Stimulated activated CD4-positive, alpha-beta T cell treated with anti-CD3 and anti-CD28 coated beads, Interleukin-4, amount 100 ng/mL, for 24 hours (primary cell): Measurements from ENCODE around the gene RPS19BP1.
"Not testable (repeated sequence)": the region's sequence is repeated elsewhere in the genome, so short reads cannot be mapped to it uniquely, and the experiment has no call there.

ENCODE experiments used
- DNase-seq: peaks from one replicate; pipeline ENCODE4 v3.0.0-alpha.2; 2020

The RPS19BP1 gene

DNA sequence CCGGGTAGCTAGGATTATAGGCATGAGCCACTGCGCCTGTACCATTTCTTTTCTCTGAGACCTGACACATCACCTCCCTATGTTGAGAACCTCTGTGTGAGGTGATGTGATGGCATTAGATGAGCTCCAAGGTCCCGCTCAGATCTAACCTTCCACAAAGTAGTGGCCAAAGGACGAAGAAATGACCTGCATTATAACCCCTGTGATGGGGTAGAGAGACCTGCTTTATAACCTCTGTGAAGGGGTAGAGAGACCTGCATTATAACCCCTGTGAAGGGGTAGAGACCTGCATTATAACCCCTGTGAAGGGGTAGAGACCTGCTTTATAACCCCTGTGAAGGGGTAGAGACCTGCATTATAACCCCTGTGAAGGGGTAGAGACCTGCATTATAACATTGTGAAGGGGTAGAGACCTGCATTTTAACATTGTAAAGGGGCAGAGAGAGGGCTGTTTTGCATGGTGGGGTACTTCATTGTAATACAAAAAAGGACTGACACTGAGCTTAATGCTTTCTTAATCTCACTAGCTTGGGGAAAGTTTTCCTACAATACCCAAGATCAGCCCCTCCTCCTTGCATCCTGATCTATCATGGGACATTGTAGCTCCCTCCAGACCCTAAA lies 21.9 kb downstream of the RPS19BP1 start:
- no peak for DNase-seq

DNA sequence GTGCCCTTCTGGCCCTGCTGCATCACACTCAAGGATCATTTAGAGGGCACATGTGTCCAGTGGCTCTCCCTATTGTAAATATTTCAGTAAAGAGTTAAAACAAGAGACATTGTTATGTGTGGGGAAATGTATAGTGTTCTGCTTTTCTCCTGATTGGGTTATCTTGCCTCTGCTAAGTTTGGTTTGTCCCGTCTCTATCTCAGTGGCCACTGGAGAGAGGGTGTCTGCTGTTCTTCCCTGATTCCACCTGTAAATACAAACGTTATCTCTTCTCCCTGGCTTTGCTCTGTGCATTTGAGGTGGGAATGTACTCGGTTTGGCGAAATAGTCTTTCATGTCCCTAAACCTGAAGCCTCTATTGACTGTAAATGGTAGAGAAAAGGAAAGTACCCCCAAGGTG lies 24.2 kb downstream of the RPS19BP1 start:
- DNase-seq: no peak

DNA sequence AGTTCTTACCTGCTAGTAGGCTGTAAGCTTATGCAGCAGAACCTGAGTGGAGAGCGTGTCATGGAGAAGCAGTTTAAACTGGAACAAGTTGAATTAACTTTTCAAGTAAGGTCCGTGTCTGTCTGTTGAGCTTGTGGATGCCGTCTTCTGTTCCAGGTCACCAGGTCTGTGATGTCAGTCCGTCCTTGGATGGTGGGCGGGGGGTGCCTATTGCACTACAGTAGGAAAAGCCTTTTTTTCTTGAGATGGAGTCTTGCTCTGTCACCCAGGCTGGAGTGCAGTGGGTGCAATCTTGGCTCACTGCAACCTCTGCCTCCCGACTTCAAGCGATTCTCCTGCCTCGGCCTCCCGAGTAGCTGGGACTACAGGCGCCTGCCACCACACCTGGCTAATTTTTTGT lies 25.5 kb downstream of the RPS19BP1 start:
- DNase-seq: not testable (repeated sequence)

DNA sequence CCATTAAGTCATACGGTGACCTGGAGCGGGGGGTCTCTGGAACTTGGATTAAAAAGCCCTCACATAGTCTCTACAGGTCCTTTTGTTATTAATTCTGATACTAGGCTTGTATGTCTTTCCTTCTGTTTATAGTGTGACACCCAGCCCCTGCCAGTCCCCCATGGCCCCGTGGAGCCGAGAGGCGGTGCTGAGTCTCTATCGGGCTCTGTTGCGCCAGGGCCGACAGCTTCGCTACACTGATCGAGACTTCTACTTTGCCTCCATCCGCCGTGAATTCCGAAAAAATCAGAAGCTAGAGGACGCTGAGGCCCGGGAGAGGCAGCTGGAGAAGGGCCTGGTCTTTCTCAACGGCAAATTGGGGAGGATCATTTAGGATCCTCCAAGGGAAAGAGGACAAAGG lies 28.5 kb downstream of the RPS19BP1 start:
- no peak for DNase-seq

DNA sequence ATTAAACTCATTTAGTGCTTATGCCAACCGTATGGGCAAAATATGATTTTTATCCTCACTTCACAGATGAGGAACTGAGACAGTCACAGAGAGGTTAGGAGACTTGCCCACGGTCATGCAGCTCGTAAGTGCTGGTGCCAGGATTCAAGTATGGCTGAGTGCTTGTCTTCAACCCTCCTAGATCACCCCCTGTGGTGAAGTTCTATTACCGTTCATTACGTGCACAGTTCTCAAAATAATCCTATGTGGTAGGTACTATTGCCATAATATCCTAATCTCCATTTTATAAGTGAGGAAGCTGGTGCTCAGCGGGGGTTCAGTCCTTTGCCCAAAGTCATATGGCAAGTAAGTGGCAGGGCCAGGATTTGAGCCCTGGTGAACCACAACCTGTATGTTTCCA lies 28.9 kb downstream of the RPS19BP1 start:
- DNase-seq: no peak

DNA sequence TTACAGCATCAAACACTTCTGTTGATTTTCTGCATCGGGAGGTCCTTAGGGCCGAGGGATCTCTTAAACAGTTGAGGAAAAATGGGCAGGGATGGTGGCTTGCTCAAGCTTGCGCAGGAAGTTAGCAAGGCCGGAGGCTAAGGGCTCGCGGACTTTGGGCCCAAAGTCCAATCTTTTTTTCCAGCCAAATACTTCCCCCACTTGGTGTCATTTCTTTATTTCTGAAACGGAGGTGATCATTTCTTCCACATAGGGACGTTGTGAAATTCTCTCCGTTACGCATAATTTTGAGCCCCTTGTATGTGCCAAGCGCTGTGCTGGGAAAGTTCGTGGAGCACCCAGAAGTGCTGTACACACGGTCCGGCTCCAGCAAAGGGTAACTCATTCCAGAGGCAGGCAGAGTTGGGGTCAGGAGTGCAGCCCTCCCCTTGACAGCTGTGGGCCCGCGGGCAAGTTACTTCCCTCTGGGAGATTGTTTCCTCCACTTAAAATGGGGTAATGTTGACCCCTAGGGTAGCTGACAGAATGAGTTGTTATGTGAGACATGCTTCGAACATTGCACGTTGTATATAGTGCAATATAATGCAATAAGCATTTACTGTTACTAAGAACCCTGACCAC lies 29.6 kb downstream of the RPS19BP1 start:
- no peak for DNase-seq

DNA sequence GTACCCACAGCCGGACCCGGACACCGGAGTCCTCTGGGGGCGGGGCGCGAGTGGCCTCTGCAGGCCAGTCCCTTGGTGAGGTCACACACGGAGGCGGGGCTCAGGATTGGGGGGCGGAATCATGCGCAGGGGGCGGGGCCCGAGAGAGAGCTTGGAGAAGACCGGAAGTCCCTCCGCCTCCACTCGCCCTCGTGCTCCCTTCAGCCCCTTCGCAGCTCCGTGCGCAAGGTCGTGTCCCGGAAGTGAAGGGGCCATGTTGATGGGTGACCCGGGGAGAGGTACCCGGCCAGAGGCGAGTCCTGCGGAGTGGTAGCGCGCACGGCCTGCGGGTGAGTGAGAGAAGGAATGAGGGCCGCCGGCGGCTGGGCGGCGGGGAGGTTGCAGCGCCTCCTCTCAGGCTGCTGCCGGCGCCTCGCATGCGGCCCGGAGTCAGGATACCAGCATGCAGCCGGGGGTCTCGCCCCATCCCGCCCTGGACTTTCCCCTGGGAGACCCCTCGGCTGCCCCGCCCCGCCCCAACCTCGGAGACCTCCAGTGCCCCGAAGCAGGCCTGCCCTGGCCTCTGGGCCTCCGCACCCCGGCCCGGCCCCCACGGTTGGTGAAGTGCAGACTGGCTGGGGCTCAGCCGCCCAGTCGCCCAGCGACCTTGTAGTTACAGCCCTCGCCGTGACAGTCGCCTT lies 30.3 kb downstream of the RPS19BP1 start, which contains the start of gene MIEF1:
Gene MIEF1, plus strand, starts transcription at position 182 of the 680 bp plus-strand sequence. CDS start 9,005 bp downstream, outside the sequence.
- peak; percentile 94 for DNase-seq

DNA sequence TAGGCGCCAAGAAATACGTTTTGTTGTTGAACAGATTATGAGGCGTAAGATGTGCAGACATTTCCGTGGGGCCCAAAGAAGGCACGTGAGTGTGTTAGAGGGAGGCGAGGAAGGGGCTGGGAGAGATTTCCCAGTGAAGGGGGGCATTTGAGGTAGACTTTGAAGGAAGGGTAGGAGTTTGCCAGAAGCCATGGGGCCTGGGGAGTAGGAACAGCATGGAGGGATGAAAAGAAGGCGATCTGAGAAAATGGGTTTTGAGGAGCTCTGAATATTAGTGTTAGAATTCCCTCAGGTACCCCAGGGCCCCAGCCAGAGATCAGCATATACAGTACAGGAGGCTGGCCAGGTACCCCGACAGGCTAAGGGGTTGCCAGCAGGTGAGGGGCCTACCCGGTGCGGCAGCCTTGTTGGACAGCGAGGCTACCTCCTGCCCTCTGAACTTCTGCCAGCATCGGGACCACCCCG lies 30.9 kb downstream of the RPS19BP1 start:
- DNase-seq: no peak

DNA sequence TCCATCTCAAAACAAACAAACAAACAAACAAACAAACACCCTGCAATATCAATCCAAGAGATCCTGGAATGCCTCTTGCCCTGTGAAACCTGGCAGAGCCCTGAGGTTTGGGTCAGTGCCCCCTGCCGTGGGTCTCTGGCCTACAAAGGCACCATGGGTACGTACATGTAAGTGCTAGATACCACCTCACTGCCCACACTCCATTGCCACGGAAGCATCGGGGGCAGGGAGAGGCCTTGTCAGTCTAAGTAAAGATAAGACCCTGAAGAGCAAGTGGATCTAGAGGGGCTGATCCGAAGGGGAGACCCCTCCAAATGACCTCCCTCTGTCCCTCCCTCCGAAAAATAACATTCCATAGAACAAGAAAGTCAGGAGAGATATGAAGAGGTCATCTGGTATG lies 32.4 kb downstream of the RPS19BP1 start:
- no peak for DNase-seq

DNA sequence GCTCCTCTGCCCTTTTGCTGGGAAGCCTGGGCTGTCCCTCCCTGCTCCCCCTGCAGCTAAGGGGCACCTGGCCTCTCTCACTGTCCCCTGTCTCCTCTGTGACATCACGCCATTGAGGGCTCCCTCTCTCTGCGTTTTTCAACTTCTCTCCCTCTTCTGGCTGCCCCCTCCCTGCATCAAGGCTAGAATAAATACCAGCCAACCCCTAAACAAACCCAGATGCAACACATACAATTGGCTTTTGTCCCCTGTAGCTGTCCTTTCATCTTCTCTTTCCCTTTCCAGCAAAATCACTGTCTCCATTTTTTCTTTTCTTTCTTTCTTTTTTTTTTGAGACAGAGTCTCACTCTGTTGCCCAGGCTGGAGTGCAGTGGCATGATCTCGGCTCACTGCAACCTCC lies 33.7 kb downstream of the RPS19BP1 start:
- DNase-seq: no peak

DNA sequence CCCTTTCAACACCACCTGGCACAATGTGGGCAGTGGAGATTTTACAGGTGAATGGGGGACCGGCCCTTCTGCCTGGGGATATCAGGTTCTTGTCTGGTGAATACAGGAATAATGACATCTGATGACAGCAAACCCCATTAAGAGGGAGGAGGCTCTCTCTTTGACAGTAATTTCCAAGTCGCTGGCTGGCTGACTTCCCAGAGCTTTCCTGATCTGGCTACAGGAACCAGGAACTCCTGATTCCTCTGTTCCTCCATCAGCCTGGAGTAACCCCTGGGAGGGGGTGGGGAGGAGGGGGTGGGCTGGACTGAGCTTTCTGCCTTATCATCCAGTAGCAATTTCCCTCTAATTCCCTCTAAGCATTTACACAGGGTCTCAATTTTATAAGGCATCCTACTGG lies 34.2 kb downstream of the RPS19BP1 start:
- no peak for DNase-seq

DNA sequence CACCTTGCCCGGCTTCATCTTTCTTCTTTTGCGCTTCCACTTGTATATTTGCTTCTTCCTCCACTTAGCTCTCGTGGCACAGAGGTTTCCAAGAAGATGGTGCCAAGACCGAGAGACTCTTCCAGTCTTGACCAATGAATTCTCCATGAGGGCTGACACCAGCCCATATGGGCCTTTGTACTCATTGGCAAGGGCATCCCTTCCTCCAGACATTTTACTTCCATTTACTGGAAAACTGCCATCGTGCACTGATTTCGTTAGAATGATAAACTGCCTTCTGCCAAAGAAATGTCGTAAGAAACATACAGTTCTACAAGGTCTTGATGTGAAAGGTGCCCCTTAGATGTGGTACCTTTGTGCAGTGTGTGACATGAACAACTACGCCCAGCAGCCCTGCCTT lies 35.1 kb downstream of the RPS19BP1 start:
- no peak for DNase-seq

DNA sequence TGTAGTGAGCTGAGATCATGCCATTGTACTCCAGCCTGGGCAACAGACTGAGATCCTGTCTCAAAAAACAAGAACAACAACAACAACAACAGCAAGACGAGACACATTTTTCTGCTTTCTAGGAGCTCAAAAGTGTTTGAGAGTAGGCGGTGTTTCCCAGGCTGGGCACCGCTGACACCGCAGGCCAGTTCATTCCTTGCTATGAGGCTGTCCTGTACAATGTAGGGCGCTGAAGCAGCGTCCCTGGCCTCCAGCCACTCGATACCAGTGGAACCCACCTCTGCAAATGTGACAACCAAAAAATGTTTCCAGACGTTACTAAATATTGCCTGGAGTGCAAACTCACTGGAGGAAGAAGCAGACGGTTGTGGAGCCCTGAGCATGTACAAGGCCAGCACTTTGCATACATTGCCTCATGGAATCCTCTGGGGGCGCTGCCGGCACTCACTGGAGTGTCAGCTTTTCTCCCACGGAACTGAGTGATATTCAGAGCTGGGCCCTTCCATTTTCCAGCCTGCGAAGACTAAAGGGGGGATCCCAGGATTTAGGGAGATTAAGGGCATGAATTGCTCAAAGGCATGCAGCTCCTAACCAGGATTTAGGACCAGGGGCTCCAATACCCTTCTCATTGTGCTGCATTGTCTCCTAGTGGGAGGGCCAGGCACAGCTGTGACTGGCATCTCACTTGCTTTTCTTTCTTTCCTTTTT lies 36.3 kb downstream of the RPS19BP1 start:
- DNase-seq: peak; percentile 73

DNA sequence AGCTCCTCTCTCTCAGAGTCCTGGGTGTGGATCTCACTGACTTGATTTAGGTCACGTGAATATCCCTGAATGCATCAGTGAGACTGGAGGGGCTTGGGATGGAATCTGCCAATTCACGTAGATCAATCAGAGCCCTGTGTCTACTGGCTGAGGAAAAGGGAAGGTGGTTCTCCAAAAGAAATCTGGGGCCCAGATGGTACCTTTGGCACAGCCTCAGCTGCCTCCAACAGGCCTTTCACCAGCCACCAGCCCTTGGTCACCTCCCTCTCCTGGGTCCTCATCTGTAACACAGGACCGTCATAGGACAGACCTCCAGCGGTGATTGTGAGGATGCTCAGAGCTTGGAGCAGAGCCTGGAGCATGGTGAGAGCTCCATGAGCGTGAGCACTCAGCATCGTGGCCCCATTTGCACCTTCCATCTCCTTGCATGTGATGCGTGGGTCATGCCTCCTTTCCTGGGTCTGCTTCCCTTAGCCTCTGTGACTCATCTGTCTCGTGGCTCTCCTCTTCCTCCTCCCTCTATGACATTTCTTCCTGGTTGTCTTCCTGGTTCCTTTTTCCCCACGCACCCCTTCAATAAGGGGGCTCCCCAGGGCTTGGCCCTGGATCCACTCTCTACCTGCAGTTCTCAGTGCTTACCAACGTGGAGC lies 38.0 kb downstream of the RPS19BP1 start:
- DNase-seq: no peak

DNA sequence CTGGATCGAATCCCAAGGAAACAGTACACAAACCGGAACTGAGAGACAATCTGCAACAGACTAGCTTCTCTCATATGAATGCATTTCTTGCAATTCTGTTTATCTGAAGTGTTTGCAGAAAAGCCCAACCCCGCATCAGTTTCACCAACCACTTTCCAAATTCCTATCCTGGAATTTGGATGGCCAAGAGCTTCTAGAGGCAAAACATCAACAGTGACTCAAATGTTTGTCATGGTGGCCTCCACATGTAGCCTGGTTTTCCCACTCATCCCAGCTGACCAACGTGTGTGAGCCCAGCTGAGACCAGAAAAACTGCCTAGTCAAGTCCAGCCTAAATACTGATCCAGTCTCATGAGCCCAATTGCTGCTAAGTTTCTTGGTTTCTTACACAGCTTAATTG lies 38.8 kb downstream of the RPS19BP1 start:
- no peak for DNase-seq

DNA sequence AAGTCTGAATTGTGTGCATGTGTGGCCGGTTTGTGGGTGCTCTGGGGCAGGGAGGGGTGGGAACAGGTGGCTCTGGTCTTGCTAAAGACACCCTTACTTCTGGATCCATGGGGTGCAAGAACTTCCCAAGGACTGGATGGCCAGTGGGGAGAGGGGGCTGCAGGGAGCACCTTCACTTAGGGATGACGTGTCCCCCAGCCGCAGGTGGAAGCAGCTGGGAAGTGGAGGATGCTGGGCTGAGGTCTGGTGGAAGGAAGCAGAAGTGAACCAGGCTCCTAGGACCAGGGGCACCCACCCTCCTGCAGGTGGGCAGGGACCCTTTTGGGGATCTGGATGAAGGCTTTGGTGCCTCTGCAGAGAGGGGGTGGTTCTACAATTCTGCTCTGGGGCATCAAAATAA lies 40.4 kb downstream of the RPS19BP1 start:
- DNase-seq: no peak

DNA sequence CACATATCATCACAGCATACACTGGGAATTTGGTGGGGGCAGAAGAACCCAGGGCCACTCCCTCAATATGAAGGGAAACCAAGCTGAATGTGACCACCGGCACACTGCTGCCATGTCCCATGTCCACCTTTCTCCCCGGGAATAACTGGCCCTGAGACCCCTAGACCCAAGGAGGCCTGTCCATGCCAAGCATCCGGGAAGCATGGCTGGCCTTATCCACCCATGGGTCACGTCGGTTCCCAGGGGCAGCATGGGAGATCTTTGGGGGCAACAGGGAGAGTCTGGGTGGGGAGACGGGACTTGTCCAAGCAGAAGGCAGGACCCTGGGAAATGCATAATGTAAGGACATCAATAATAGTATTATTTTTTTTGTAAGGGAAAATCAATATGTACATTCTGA lies 40.9 kb downstream of the RPS19BP1 start:
- no peak for DNase-seq

DNA sequence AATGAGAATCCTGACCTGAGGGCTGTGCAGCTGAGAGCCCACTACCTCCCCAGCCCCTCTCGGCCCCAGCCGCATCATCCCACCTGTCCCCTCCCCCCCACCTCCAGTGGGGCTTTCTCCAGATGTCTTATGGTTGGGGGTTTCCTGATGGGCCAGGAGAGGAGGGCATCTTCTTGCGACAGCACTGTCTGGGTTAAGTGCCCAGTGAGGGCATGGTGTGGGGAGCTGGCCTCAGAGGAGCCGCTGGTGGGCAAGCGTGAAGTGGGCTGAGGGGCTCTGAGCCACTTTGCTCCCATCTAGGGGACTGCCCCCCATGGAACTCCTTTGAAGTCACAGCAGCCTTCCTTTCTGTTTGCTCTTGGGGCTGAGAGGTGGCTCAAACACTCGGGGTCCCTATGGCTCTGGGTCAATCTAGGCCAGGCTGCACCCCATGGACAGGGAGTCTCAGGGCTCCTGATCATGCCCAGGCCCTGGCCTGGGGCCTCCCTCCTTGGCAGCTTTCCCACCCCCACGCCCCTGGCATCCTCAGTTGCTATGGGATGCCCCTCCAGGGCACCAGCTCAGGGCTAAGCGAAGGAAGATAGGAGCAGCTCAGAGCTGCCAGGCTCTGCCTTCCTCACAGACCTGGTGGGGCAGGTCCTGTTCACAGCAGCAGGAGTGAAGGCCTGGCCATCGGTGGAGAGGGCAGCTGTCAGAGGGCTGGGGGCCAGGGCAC lies 41.4 kb downstream of the RPS19BP1 start:
- DNase-seq: no peak

DNA sequence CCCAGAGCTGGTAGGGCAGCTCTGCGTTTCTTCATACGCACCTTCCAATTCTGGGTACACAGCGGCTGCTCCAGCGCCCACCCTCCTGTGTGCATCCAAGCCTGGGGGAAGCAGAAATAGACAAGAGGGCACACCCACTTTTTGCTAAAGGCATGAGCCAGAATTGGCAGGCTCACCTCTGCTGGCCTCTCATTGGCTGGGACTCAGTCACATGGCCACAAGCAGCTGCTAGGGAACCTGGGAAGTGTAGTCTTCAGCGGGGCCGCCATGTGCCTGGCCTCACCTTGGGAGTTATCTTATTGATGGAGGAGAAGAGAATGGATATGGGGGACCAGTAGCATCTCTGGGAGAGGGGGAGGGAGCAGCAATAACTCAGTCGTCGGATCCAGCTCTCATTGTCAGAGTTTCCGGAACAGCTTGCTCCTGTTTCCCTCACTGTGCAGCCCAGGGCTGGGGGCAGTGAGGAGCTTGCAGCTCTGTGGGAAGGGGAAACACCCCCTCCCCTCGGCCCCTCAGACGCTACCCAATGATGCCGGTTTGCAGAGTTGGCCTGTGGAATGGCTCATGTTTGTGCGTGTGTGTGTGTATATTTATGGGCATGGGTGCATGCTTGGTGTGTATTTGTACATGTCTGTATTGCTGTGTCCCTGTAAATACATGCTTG lies 42.3 kb downstream of the RPS19BP1 start:
- peak; percentile 86 for DNase-seq

DNA sequence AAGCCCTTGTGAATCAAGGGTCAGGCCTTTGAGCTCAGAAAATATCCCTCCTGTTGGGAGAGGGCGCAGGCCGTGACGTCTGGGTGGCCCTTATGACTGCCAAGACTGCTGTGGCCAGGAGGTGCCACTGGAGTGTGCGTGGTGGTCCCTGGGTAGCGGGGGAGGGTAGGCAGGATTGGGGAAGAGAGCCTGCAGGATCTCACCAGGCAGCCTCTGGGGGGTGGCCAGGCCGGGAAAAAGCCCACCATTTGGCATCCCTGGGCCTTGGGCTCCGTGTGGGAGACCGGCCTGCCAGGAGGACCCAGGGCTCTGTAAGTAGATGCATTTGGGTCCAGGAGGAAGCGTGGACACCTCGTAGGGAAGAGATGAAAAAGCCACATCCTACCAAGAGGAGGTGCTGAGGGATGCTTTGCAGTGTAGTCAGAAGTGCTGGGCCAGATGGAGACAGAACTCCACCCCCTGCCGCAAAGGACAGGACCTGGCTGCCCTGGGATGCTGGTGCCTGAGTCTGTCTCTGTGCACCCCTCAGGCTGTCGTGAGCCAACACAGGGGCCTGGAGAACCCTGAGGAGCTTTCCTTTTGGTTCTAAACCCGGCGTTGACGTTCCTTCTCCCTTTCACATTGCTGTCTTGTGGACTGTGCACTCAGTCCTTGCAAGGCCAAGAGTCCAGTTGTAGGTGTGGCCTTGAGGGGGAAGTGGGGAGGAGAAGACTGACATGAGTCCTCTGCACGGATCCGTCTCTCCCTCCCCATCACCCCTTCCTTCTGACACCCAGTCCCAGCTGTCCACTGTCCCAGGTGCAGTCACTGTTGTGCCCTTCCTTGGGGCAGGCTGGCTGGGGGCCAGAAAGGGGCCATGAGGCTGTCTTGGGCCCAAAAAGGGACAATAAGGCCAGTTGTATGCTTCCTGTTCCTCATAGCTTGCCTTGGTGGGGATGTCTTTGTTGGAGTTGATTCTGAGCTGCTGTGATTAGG lies 43.2 kb downstream of the RPS19BP1 start:
- no peak for DNase-seq
